Osteoblast (primary cell): ENCODE results near the gene FAM149A. TPM values are rescaled to one million over a fixed set of nuclear protein-coding genes. Genes with fewer than 3 reads are reported as not detected.
A peak's percentile ranks its signal among the peaks of the same experiment; 100 is the strongest.

Experiments
- DNase-seq: peaks from one replicate; pipeline ENCODE4 v3.0.0; 2011; ENCODE audit warnings: low spot score, mixed read lengths; ENCODE audit not compliant: insufficient read length; ENCODE audit errors: missing footprints
- H2AFZ ChIP-seq: 2 replicates; pipeline ENCODE4 v1.6.0; 2011; ENCODE audit warnings: mild to moderate bottlenecking, low read length
- H3K27ac ChIP-seq: 2 replicates; pipeline ENCODE4 v1.5.1; 2011; ENCODE audit warnings: mild to moderate bottlenecking, low read depth, low read length, moderate library complexity
- H3K27me3 ChIP-seq: 2 replicates; pipeline ENCODE4 v1.6.0; 2012; ENCODE audit warnings: mild to moderate bottlenecking, control low read depth, inconsistent platforms, low read length, moderate library complexity; ENCODE audit not compliant: insufficient read depth
- H3K36me3 ChIP-seq: 2 replicates; pipeline ENCODE4 v1.5.1; 2011; ENCODE audit warnings: mild to moderate bottlenecking, low read length, control low read depth, moderate library complexity; ENCODE audit not compliant: insufficient read depth
- H3K4me1 ChIP-seq: 2 replicates; pipeline ENCODE4 v1.5.1; 2011; ENCODE audit warnings: mild to moderate bottlenecking, low read length, control low read depth, moderate library complexity; ENCODE audit not compliant: insufficient read depth
- H3K4me2 ChIP-seq: 2 replicates; pipeline ENCODE4 v1.6.0; 2011; ENCODE audit warnings: mild to moderate bottlenecking, low read length; ENCODE audit not compliant: insufficient read depth
- H3K4me3 ChIP-seq: fragments of 200-600 bp; sonication (generic); 3 replicates; pipeline ENCODE4 v1.5.1; 2012; ENCODE audit warnings: mild to moderate bottlenecking, low read length, inconsistent platforms; ENCODE audit not compliant: insufficient read depth
- H3K79me2 ChIP-seq: 2 replicates; pipeline ENCODE4 v1.6.0; 2012; ENCODE audit warnings: mild to moderate bottlenecking, low read length, control low read depth, inconsistent platforms; ENCODE audit not compliant: insufficient read depth
- H3K9me3 ChIP-seq: 2 replicates; pipeline ENCODE4 v1.5.1; 2011; ENCODE audit warnings: low read depth, low read length, control low read depth
- H4K20me1 ChIP-seq: 2 replicates; pipeline ENCODE4 v1.6.0; 2012; ENCODE audit warnings: mild to moderate bottlenecking, low read length, control low read depth; ENCODE audit not compliant: insufficient read depth
- total RNA-seq: library from RNA; depleted of rRNA; stranded (reverse); fragments of >200 nt; gene quantifications from 2 replicates; pipeline ENCODE4 v1.2.3, GENCODE V29; 2012
- TF ChIP-seq, protein P1 (sequence below): IDR thresholded peaks from 2 replicates; pipeline ENCODE4 v1.5.1; 2011; ENCODE audit warnings: mild to moderate bottlenecking, low read depth, low read length, moderate library complexity; ENCODE audit errors: extremely low read depth

Gene FAM149A
- total RNA-seq, 1 donor, result 3.3 TPM

GRCh38 chr4:186072516-186072915 lies 32.0 kb upstream of the FAM149A start:
- no peak overlapping the region for H3K4me2 ChIP-seq
- TF ChIP-seq, protein P1, sequence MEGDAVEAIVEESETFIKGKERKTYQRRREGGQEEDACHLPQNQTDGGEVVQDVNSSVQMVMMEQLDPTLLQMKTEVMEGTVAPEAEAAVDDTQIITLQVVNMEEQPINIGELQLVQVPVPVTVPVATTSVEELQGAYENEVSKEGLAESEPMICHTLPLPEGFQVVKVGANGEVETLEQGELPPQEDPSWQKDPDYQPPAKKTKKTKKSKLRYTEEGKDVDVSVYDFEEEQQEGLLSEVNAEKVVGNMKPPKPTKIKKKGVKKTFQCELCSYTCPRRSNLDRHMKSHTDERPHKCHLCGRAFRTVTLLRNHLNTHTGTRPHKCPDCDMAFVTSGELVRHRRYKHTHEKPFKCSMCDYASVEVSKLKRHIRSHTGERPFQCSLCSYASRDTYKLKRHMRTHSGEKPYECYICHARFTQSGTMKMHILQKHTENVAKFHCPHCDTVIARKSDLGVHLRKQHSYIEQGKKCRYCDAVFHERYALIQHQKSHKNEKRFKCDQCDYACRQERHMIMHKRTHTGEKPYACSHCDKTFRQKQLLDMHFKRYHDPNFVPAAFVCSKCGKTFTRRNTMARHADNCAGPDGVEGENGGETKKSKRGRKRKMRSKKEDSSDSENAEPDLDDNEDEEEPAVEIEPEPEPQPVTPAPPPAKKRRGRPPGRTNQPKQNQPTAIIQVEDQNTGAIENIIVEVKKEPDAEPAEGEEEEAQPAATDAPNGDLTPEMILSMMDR, result no peak
- H4K20me1 ChIP-seq, result no peaks in the 10 kb centered on the region
- no peak for DNase-seq
- peaks cover 5% of the 10 kb centered on the region for H3K4me1 ChIP-seq
- no peaks in the 10 kb centered on the region for H3K27me3 ChIP-seq
- no peak overlapping the region for H3K4me3 ChIP-seq
- no peaks in the 10 kb centered on the region for H3K36me3 ChIP-seq
- H3K27ac ChIP-seq, result no peak overlapping the region
- H3K79me2 ChIP-seq, result no peaks in the 10 kb centered on the region
- no peak overlapping the region for H2AFZ ChIP-seq
- H3K9me3 ChIP-seq, result no peaks in the 10 kb centered on the region

DNA sequence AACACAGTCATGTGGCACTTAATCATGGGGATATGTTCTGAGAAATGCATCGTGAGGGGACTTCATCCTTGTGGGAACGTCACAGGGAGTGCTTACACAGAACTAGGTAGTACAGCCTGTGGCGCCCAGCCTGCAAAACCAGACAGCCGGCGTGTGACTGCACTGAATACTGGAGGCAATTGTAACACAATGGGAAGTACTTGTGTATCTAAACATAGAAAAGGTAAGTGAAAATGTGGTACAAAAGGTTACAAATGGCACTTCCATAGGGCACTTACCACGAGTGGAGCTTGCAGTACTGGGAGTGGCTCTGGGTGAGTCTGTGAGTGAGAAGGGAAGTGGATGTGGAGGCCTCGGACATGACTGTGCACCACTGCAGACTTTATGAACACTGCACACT lies 30.3 kb upstream of the FAM149A start:
- H3K4me1 ChIP-seq, result no peaks in the 10 kb centered on the region
- no peaks in the 10 kb centered on the region for H3K36me3 ChIP-seq
- H4K20me1 ChIP-seq, result no peaks in the 10 kb centered on the region
- no peak for DNase-seq
- H3K27me3 ChIP-seq, result no peaks in the 10 kb centered on the region
- no peak overlapping the region for H3K4me3 ChIP-seq
- H3K9me3 ChIP-seq, result no peaks in the 10 kb centered on the region
- H3K27ac ChIP-seq, result no peak overlapping the region
- H3K79me2 ChIP-seq, result no peaks in the 10 kb centered on the region
- TF ChIP-seq, protein P1, result no peak
- H2AFZ ChIP-seq, result peak overlapping the region; percentile 3
- H3K4me2 ChIP-seq, result no peak overlapping the region

- no peak for DNase-seq
- H3K9me3 ChIP-seq, result no peaks in the 10 kb centered on the region
- no peak overlapping the region for H3K4me3 ChIP-seq
- H4K20me1 ChIP-seq, result no peaks in the 10 kb centered on the region
- H3K4me1 ChIP-seq, result no peaks in the 10 kb centered on the region
- no peaks in the 10 kb centered on the region for H3K79me2 ChIP-seq
- no peak overlapping the region for H3K27ac ChIP-seq
- H2AFZ ChIP-seq, result no peak overlapping the region
- no peaks in the 10 kb centered on the region for H3K36me3 ChIP-seq
- no peak overlapping the region for H3K4me2 ChIP-seq
- TF ChIP-seq, protein P1, result no peak
- H3K27me3 ChIP-seq, result no peaks in the 10 kb centered on the region
Measured at GRCh38 chr4:186078981-186079638, 25.4 kb upstream of the FAM149A start.

DNA sequence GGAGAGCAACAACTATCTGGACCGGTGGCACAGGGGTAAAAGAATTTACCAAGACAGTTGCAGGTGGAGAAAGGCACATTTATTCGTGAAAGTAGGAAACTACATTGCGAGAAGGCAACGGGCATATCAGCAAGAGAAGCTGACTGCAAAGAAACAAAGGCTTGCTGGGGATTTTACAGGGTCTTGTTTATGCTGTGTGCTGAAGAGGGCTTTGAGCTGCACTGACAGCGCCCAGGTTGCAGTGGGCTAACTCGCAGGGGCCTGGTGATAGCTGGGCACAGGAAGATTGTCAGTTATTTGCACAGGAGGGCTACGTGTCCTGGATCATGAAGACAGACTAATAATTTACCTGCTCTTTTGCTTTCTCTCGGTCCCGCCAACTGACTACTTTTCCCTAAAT lies 24.8 kb upstream of the FAM149A start:
- Histone ChIP-seq H3K79me2 (no peaks in the 10 kb centered on the region), H3K27me3 (no peaks in the 10 kb centered on the region), H3K9me3 (no peaks in the 10 kb centered on the region), H3K36me3 (no peaks in the 10 kb centered on the region), H3K4me3 (no peak overlapping the region), H4K20me1 (no peaks in the 10 kb centered on the region), H3K27ac (no peak overlapping the region), H3K4me1 (no peaks in the 10 kb centered on the region), H3K4me2 (no peak overlapping the region), H2AFZ (no peak overlapping the region)
- TF ChIP-seq, protein P1, result no peak
- no peak for DNase-seq
